ENCODE measurements around the gene GPR27. TPM values are rescaled to one million over a fixed set of nuclear protein-coding genes. Genes with fewer than 3 reads are reported as not detected.

The GPR27 gene
- total RNA-seq, 2 experiments from 2014 or later = 1.0 to 1.2 TPM

- Mint-ChIP-seq H3K4me1 (peaks cover 66% of the 10 kb centered on the region), H3K4me3 (peak overlapping the region; percentile 86), H3K27ac (peak overlapping the region; percentile 95), H3K27me3 (no peaks in the 10 kb centered on the region), H3K9me3 (no peaks in the 10 kb centered on the region), H3K36me3 (ENCODE audit: low read depth) (peaks cover 61% of the 10 kb centered on the region)
- CTCF ChIA-PET = interaction anchor here (1.2 kb wide), 1 partner anchor 21 kb away, joined by 3 read pairs; no protein-coding TSS in a partner anchor
- no peak for DNase-seq
- POLR2A ChIA-PET = no interaction called here
Observed at GRCh38 chr3:71722693-71723092, 31.0 kb upstream of the GPR27 start.

- CTCF ChIA-PET = interaction anchor here (1.2 to 1.4 kb wide), 4 partner anchors 9 to 152 kb away, joined by 3 to 4 read pairs (median 3); no protein-coding TSS in a partner anchor
- POLR2A ChIA-PET = no interaction called here
- H3K9me3 Mint-ChIP-seq = no peaks in the 10 kb centered on the region
- peaks cover 53% of the 10 kb centered on the region for H3K36me3 Mint-ChIP-seq (ENCODE audit: low read depth)
- H3K4me3 Mint-ChIP-seq = peak overlapping the region; percentile 86
- H3K27ac Mint-ChIP-seq = peak overlapping the region; percentile 95
- no peaks in the 10 kb centered on the region for H3K27me3 Mint-ChIP-seq
- peak; percentile 84 for DNase-seq
- H3K4me1 Mint-ChIP-seq = peaks cover 62% of the 10 kb centered on the region
Observed at GRCh38 chr3:71723452-71724170, 30.0 kb upstream of the GPR27 start.

GRCh38 chr3:71724171-71724453 lies 29.5 kb upstream of the GPR27 start:
- Mint-ChIP-seq H3K27ac (peak overlapping the region; percentile 95), H3K27me3 (no peaks in the 10 kb centered on the region), H3K4me1 (peaks cover 62% of the 10 kb centered on the region), H3K4me3 (peak overlapping the region; percentile 86), H3K9me3 (no peaks in the 10 kb centered on the region), H3K36me3 (ENCODE audit: low read depth) (peaks cover 48% of the 10 kb centered on the region)
- CTCF ChIA-PET = interaction anchor here (1.2 to 1.4 kb wide), 4 partner anchors 9 to 152 kb away, joined by 3 to 4 read pairs (median 3); no protein-coding TSS in a partner anchor
- POLR2A ChIA-PET = no interaction called here
- DNase-seq = no peak

GRCh38 chr3:71724584-71725270 lies 28.9 kb upstream of the GPR27 start:
- Mint-ChIP-seq H3K9me3 (no peaks in the 10 kb centered on the region), H3K4me1 (peaks cover 62% of the 10 kb centered on the region), H3K36me3 (ENCODE audit: low read depth) (peaks cover 42% of the 10 kb centered on the region), H3K27ac (peak overlapping the region; percentile 95), H3K4me3 (peak overlapping the region; percentile 86), H3K27me3 (no peaks in the 10 kb centered on the region)
- ChIA-PET POLR2A (no interaction called here), CTCF (interaction anchor here (1.3 to 1.4 kb wide), 3 partner anchors 8 to 151 kb away, joined by 3 to 4 read pairs (median 3); no protein-coding TSS in a partner anchor)
- DNase-seq = peak; percentile 29

- ChIA-PET POLR2A (no interaction called here), CTCF (interaction anchor here (1.4 kb wide), 1 partner anchor 21 kb away, joined by 3 read pairs; no protein-coding TSS in a partner anchor)
- peak within 1 kb of the TSS; percentile 93 for H3K4me3 Mint-ChIP-seq
- no peaks in the 10 kb centered on the region for H3K9me3 Mint-ChIP-seq
- peaks cover 40% of the 10 kb centered on the region for H3K36me3 Mint-ChIP-seq (ENCODE audit: low read depth)
- peaks cover 66% of the 10 kb centered on the region for H3K4me1 Mint-ChIP-seq
- peak within 1 kb of the TSS; percentile 95 for H3K27ac Mint-ChIP-seq
- peak; percentile 27 for DNase-seq
- H3K27me3 Mint-ChIP-seq = no peaks in the 10 kb centered on the region
Observed at GRCh38 chr3:71725271-71725991, 28.2 kb upstream of the GPR27 start, which contains the start of gene EIF4E3. TSS of gene EIF4E3 (minus strand) at chr3:71725402. CDS start at chr3:71725367, 35 bp downstream.

GRCh38 chr3:71726146-71726545 lies 27.5 kb upstream of the GPR27 start:
- H3K4me1 Mint-ChIP-seq = peaks cover 66% of the 10 kb centered on the region
- H3K27me3 Mint-ChIP-seq = no peaks in the 10 kb centered on the region
- ChIA-PET CTCF (interaction anchor here (1.2 to 1.4 kb wide), 2 partner anchors 15 to 130 kb away, joined by 3 to 7 read pairs; no protein-coding TSS in a partner anchor), POLR2A (no interaction called here)
- peak overlapping the region; percentile 95 for H3K27ac Mint-ChIP-seq
- DNase-seq = peak; percentile 61
- peak overlapping the region; percentile 93 for H3K4me3 Mint-ChIP-seq
- no peaks in the 10 kb centered on the region for H3K9me3 Mint-ChIP-seq
- peaks cover 33% of the 10 kb centered on the region for H3K36me3 Mint-ChIP-seq (ENCODE audit: low read depth)

- no peaks in the 10 kb centered on the region for H3K9me3 Mint-ChIP-seq
- no peak overlapping the region for H3K4me3 Mint-ChIP-seq
- H3K27me3 Mint-ChIP-seq = no peaks in the 10 kb centered on the region
- H3K36me3 Mint-ChIP-seq (ENCODE audit: low read depth) = peaks cover 12% of the 10 kb centered on the region
- CTCF ChIA-PET = interaction anchor here (0.8 to 1.7 kb wide), 5 partner anchors 11 to 469 kb away, joined by 3 to 7 read pairs (median 4); no protein-coding TSS in a partner anchor
- peaks cover 49% of the 10 kb centered on the region for H3K4me1 Mint-ChIP-seq
- H3K27ac Mint-ChIP-seq = no peak overlapping the region
- POLR2A ChIA-PET = no interaction called here
- peak; percentile 54 for DNase-seq
Observed at GRCh38 chr3:71728632-71729342, 24.9 kb upstream of the GPR27 start.

- CTCF ChIA-PET = interaction anchor here (0.6 to 1.9 kb wide), 3 partner anchors 9 to 55 kb away, joined by 3 to 4 read pairs (median 3); no protein-coding TSS in a partner anchor
- DNase-seq = no peak
- Mint-ChIP-seq H3K4me3 (no peak overlapping the region), H3K27ac (no peak overlapping the region), H3K4me1 (peaks cover 34% of the 10 kb centered on the region), H3K27me3 (peaks cover 15% of the 10 kb centered on the region), H3K36me3 (ENCODE audit: low read depth) (peaks cover 2% of the 10 kb centered on the region), H3K9me3 (no peaks in the 10 kb centered on the region)
- POLR2A ChIA-PET = no interaction called here
Observed at GRCh38 chr3:71732637-71733036, 21.0 kb upstream of the GPR27 start.

GRCh38 chr3:71733319-71733718 lies 20.3 kb upstream of the GPR27 start:
- ChIA-PET POLR2A (no interaction called here), CTCF (interaction anchor here (1.9 kb wide), 1 partner anchor 9 kb away, joined by 4 read pairs; no protein-coding TSS in a partner anchor)
- H3K4me3 Mint-ChIP-seq = no peak overlapping the region
- H3K4me1 Mint-ChIP-seq = peaks cover 31% of the 10 kb centered on the region
- no peak for DNase-seq
- H3K9me3 Mint-ChIP-seq = no peaks in the 10 kb centered on the region
- H3K36me3 Mint-ChIP-seq (ENCODE audit: low read depth) = peaks cover 2% of the 10 kb centered on the region
- no peak overlapping the region for H3K27ac Mint-ChIP-seq
- peaks cover 21% of the 10 kb centered on the region for H3K27me3 Mint-ChIP-seq

- ChIA-PET CTCF (interaction anchor here (0.6 kb wide), 1 partner anchor 195 kb away, joined by 3 read pairs; no protein-coding TSS in a partner anchor), POLR2A (no interaction called here)
- peaks cover 16% of the 10 kb centered on the region for H3K4me1 Mint-ChIP-seq
- peaks cover 2% of the 10 kb centered on the region for H3K36me3 Mint-ChIP-seq (ENCODE audit: low read depth)
- H3K27me3 Mint-ChIP-seq = peaks cover 27% of the 10 kb centered on the region
- no peak for DNase-seq
- H3K27ac Mint-ChIP-seq = no peak overlapping the region
- H3K4me3 Mint-ChIP-seq = no peak overlapping the region
- H3K9me3 Mint-ChIP-seq = peaks cover 2% of the 10 kb centered on the region
Observed at GRCh38 chr3:71734881-71735280, 18.8 kb upstream of the GPR27 start.

- no peak overlapping the region for H3K4me3 Mint-ChIP-seq
- ChIA-PET POLR2A (no interaction called here), CTCF (no interaction called here)
Observed at GRCh38 chr3:71742621-71743020, 11.0 kb upstream of the GPR27 start.

GRCh38 chr3:71744738-71745137 lies 8.9 kb upstream of the GPR27 start:
- POLR2A ChIA-PET = no interaction called here
- CTCF ChIA-PET = no interaction called here
- H3K27ac Mint-ChIP-seq = no peak overlapping the region
- H3K27me3 Mint-ChIP-seq = peaks cover 11% of the 10 kb centered on the region
- H3K9me3 Mint-ChIP-seq = peaks cover 32% of the 10 kb centered on the region
- DNase-seq = no peak
- H3K36me3 Mint-ChIP-seq (ENCODE audit: low read depth) = peaks cover 7% of the 10 kb centered on the region
- no peaks in the 10 kb centered on the region for H3K4me1 Mint-ChIP-seq
- no peak overlapping the region for H3K4me3 Mint-ChIP-seq

More at GRCh38 chr3:71742621-71743020, 11.0 kb upstream of the GPR27 start:
- Mint-ChIP-seq H3K27ac (no peak overlapping the region), H3K4me1 (no peaks in the 10 kb centered on the region), H3K27me3 (peaks cover 22% of the 10 kb centered on the region), H3K9me3 (peaks cover 32% of the 10 kb centered on the region), H3K36me3 (ENCODE audit: low read depth) (peaks cover 7% of the 10 kb centered on the region)
- DNase-seq = no peak
